Spleen (tissue), 11 donors: ENCODE data around the gene SEC61A1. TPM values are rescaled to one million over a fixed set of nuclear protein-coding genes. Genes with fewer than 3 reads are reported as not detected.

Experiments
- DNase-seq: peaks from one replicate; pipeline ENCODE4 v3.0.0-alpha.2; 2020
- H3K27ac ChIP-seq, 8 donors: fragments of 200-600 bp; sonication (generic) in 7 of 8; 1 replicate in 4 of 8; 2 replicates in 4 of 8; pipeline versions ENCODE4 v1.5.0 to v1.8.0; 2016 to 2021; ENCODE audit warnings: inconsistent platforms in 4 of 8, mild to moderate bottlenecking in 4 of 8, moderate library complexity in 1 of 8
- H3K27me3 ChIP-seq, 7 donors: fragments of 200-600 bp; sonication (generic) in 6 of 7; replicated peaks in 1 of 7; 1 replicate in 4 of 7; 2 replicates in 3 of 7; pipeline versions ENCODE4 v1.5.0 to v1.8.0; 2016 to 2021; ENCODE audit warnings: inconsistent platforms in 3 of 7, mild to moderate bottlenecking in 1 of 7
- H3K36me3 ChIP-seq, 6 donors: fragments of 200-600 bp; sonication (generic) in 5 of 6; 1 replicate in 4 of 6; 2 replicates in 2 of 6; pipeline versions ENCODE4 v1.5.0 to v1.8.0; 2016 to 2021; ENCODE audit warnings: inconsistent platforms in 2 of 6
- H3K4me1 ChIP-seq, 6 donors: fragments of 200-600 bp; sonication (generic) in 5 of 6; 1 replicate in 3 of 6; 2 replicates in 3 of 6; pipeline versions ENCODE4 v1.5.0 to v1.8.0; 2016 to 2021; ENCODE audit warnings: inconsistent platforms in 3 of 6
- H3K4me3 ChIP-seq, 8 donors: fragments of 200-600 bp; sonication (generic) in 7 of 8; 1 replicate in 4 of 8; 2 replicates in 4 of 8; pipeline versions ENCODE4 v1.5.0 to v1.8.0; 2016 to 2021; ENCODE audit warnings: inconsistent platforms in 4 of 8, mild to moderate bottlenecking in 4 of 8, moderate library complexity in 2 of 8
- H3K9me3 ChIP-seq, 8 donors: fragments of 200-600 bp; sonication (generic) in 7 of 8; 1 replicate in 4 of 8; 2 replicates in 4 of 8; pipeline versions ENCODE4 v1.5.0 to v1.8.0; 2016 to 2021; ENCODE audit warnings: inconsistent platforms in 4 of 8
- CTCF ChIP-seq, 11 experiments: fragments of 200-600 bp in 7 of 11; fragments of 450-650 bp in 4 of 11; sonication (generic) in 4 of 11; IDR thresholded peaks in 8 of 11; conservative IDR thresholded peaks in 3 of 11; 1 replicate in 7 of 11; 2 replicates in 4 of 11; pipeline versions ENCODE4 v1.4.0 to v1.8.0; 2016 to 2021; ENCODE audit warnings: antibody characterized with exemption in 11 of 11, inconsistent platforms in 4 of 11, mild to moderate bottlenecking in 1 of 11
- POLR2A ChIP-seq, 3 donors: fragments of 450-650 bp; IDR thresholded peaks; one replicate each; pipeline ENCODE4 v1.5.1; 2017; ENCODE audit warnings: antibody characterized with exemption in 3 of 3, mild to moderate bottlenecking in 1 of 3
- POLR2AphosphoS5 ChIP-seq, 3 donors: sonication (generic); formaldehyde crosslinking; IDR thresholded peaks; one replicate each; pipeline ENCODE4 v1.5.1; 2017; ENCODE audit warnings: antibody characterized with exemption in 3 of 3
- WGBS, 5 donors: extraction: QIAGEN DNeasy Blood & Tissue Kit in 3 of 5; methylation state at CpG; one replicate each; pipeline versions ENCODE4 v1.1.5 to v1.1.7; 2013 to 2018; 5-methylcytosine and 5-hydroxymethylcytosine counted together
- intact Hi-C: fragments of 100-400 bp; cut with DNase I; formaldehyde crosslinking; loops from one replicate; pipeline ENCODE4 v1.15.0; 2023; ENCODE audit warnings: low total_unique reads
- polyA plus RNA-seq, 3 donors: library from polyadenylated mRNA; stranded (reverse); fragments of 200-250 nt; gene quantifications; one replicate each; pipeline ENCODE4 v1.2.1, GENCODE V29; 2013
- total RNA-seq, 7 donors: library from RNA; depleted of rRNA in 3 of 7; stranded (reverse); fragments of >200 nt in 3 of 7; fragmentation: NEBNext Ultra II Directional in 4 of 7; extraction: Animal tissue kit (Norgen Biotek cat#: 25700) in 4 of 7; gene quantifications; one replicate each; pipeline versions ENCODE4 v1.1.0 to v1.2.1, GENCODE V29; 2016 to 2021
- donor health status: healthy with polysubstance abuse.
- donor health status: DM: no; HTN: no; CAD: no; lungs with moderate emphysema.
- donor health status: DM: no; HTN: no; CAD: no.
- donor health status: Bipolar disorder and iron deficiency.
- donor health status: healthy.
- donor health status: DM: no; HTN: no; CAD: no.
- donor health status: DM: yes; HTN: yes; CAD: no.

SEC61A1 gene
- total and polyA plus RNA-seq, 10 donors = 49.0 to 136 (median 114) TPM

DNA sequence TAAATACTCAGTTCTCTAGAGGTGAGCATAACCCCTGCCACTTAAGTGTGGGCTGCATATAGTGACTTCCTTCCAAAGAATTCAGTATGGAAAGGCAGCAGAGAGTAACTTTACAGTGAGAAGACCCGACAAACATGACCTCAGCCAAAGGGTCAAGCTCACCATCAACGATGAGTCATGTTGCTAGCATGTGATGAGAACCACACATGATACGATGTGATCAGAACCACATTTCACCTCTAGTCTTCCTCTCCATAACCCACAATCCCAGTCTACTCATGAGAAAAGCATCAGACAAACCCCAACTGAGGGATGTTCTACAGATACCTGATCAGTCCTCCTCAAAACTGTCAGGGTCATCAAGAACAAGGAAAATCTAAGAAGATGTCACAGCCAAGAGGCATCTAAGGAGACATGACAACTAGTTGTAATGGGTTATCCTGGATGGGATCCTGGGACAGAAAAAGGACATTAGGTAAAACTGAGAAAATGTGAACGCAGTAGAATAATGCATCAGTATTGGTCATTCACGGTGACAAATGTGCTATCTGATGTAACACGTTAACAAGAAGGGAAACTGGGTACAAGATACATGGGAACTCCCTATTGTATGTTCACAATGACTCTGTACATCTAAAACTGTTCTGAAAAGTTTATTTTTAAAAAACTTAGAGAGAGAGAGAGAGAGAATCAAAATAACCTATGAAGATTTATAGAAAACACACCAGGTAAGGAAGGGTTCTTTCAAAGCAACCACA is 28.3 kb downstream of the SEC61A1 start:
- Histone ChIP-seq H3K27me3 (peaks cover 0 to 16% (median 0%) of the 10 kb centered on the region in 7 donors), H3K9me3 (no peaks in the 10 kb centered on the region), H3K4me3 (no peak overlapping the region), H3K27ac (no peak overlapping the region), H3K4me1 (peaks cover 8 to 25% (median 20%) of the 10 kb centered on the region in 6 donors), H3K36me3 (peaks cover 0 to 73% (median 46%) of the 10 kb centered on the region in 6 donors)
- 81 to 87% (median 84%) methylated on average over 6 of the region's 6 CpGs for WGBS, 5 donors
- DNase-seq = no peak
- intact Hi-C loops = no loop called here
- TF ChIP-seq POLR2AphosphoS5 (IDR thresholded peaks at IDR 0.05) (no peak), POLR2A (IDR thresholded peaks at IDR 0.05) (no peak), CTCF (IDR thresholded peaks at IDR 0.05 in 8 of 11, conservative IDR thresholded peaks at IDR 0.05 in 3 of 11) (no peak)

DNA sequence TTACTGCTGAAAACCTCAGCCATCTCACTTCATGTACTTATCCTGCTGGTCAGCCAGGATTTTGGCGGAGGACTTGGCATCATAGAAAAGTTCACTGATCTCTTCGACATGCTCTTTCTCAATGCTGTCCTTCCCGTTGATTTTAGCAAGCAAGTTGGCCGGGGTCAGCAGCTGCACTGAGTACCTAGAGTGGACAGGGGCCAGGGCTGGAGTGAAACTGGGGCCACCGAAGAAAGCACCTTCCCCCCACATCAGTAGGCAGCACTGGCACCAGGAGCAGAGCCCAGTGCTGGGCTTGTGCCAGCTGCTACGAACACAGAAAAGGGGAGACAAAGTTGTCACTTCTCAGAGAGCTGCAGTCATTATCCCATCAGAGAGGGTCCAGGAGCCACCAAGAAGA is 29.0 kb downstream of the SEC61A1 start:
- TF ChIP-seq CTCF (IDR thresholded peaks at IDR 0.05 in 8 of 11, conservative IDR thresholded peaks at IDR 0.05 in 3 of 11) = no peak
- no peak for TF ChIP-seq POLR2A (IDR thresholded peaks at IDR 0.05)
- TF ChIP-seq POLR2AphosphoS5 (IDR thresholded peaks at IDR 0.05) = no peak
- Histone ChIP-seq H3K4me3 (no peak overlapping the region), H3K36me3 (peaks cover 0 to 80% (median 52%) of the 10 kb centered on the region in 6 donors), H3K27me3 (peaks cover 0 to 10% (median 0%) of the 10 kb centered on the region in 7 donors), H3K27ac (no peak overlapping the region), H3K4me1 (peaks cover 4 to 17% (median 13%) of the 10 kb centered on the region in 6 donors), H3K9me3 (no peaks in the 10 kb centered on the region)
- intact Hi-C loops = no loop called here
- no peak for DNase-seq
- WGBS, 5 donors = 89 to 96% (median 93%) methylated on average over 4 to 6 of the region's 6 CpGs

- H3K36me3 ChIP-seq = peaks cover 0 to 86% (median 56%) of the 10 kb centered on the region in 6 donors
- H3K4me3 ChIP-seq = no peak overlapping the region
- H3K4me1 ChIP-seq = peaks cover 0 to 11% (median 7%) of the 10 kb centered on the region in 6 donors
- 89 to 98% (median 95%) methylated on average over 4 of the region's 4 CpGs for WGBS, 5 donors
- H3K27ac ChIP-seq = no peak overlapping the region
- no peaks in the 10 kb centered on the region for H3K9me3 ChIP-seq
- intact Hi-C loops = no loop called here
- peaks cover 0 to 4% (median 0%) of the 10 kb centered on the region in 7 donors for H3K27me3 ChIP-seq
- no peak for TF ChIP-seq CTCF (IDR thresholded peaks at IDR 0.05 in 8 of 11, conservative IDR thresholded peaks at IDR 0.05 in 3 of 11)
- TF ChIP-seq POLR2AphosphoS5 (IDR thresholded peaks at IDR 0.05) = no peak
- TF ChIP-seq POLR2A (IDR thresholded peaks at IDR 0.05) = no peak
- DNase-seq = no peak
Measured at GRCh38 chr3:128081846-128082245, 29.6 kb downstream of the SEC61A1 start.

DNA sequence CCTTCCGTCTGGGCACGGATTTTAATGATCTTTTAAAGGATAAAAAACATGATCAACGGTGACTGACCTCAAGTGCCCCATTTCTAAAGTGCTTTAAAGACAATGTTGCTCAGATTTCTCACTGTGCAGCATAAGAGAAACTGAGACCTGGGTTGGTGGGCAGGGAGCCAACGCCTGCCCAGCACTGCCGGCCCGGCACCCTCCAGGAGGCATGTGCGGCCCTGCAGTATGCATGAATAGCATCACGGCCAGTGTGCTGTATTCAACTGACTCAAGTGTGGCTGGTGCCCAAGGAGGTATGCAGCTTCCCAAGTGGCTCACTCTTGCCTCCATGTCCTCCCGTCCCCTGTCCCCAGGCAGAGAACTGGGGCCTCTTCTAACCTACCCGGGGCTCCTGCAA is 30.3 kb downstream of the SEC61A1 start:
- Histone ChIP-seq H3K36me3 (peaks cover 0 to 93% (median 61%) of the 10 kb centered on the region in 6 donors), H3K9me3 (no peaks in the 10 kb centered on the region), H3K4me3 (no peak overlapping the region), H3K27ac (no peak overlapping the region), H3K4me1 (peaks cover 0 to 4% (median 1%) of the 10 kb centered on the region in 6 donors), H3K27me3 (no peaks in the 10 kb centered on the region)
- intact Hi-C loops = no loop called here
- no peak for TF ChIP-seq CTCF (IDR thresholded peaks at IDR 0.05 in 8 of 11, conservative IDR thresholded peaks at IDR 0.05 in 3 of 11)
- TF ChIP-seq POLR2AphosphoS5 (IDR thresholded peaks at IDR 0.05) = no peak
- no peak for TF ChIP-seq POLR2A (IDR thresholded peaks at IDR 0.05)
- 89 to 96% (median 95%) methylated on average over 10 of the region's 10 CpGs for WGBS, 5 donors
- no peak for DNase-seq
